AG04449 (cell line): ENCODE results near the gene SYCP2.

ENCODE experiments used
- CTCF ChIA-PET: fragments of 350-600 bp; formaldehyde crosslinking; extraction: SDS; loops from one replicate; lab custom pipeline; 2021; ENCODE audit warnings: antibody characterized with exemption; lab: Yijun Ruan, JAX
- POLR2A ChIA-PET: fragments of 400-600, 350-600 bp; formaldehyde crosslinking; extraction: SDS; loops from one replicate; lab custom pipeline; 2020; ENCODE audit warnings: antibody characterized with exemption, inconsistent platforms; lab: Yijun Ruan, JAX
- DNase-seq: peaks from one replicate; pipeline ENCODE4 v3.0.0-alpha.2; 2010; ENCODE audit warnings: low read depth, low spot score
- H3K4me3 ChIP-seq: 2 replicates; pipeline ENCODE4 v1.5.1; 2011; ENCODE audit warnings: low read depth, mild to moderate bottlenecking, control low read depth, low read length
- CTCF ChIP-seq: IDR thresholded peaks from one replicate; pipeline ENCODE4 v1.5.1; 2011; ENCODE audit warnings: mild to moderate bottlenecking, moderate library complexity, low read length, control low read depth, inconsistent platforms; ENCODE audit not compliant: insufficient read depth; ENCODE audit errors: missing control alignments

Gene SYCP2

GRCh38 chr20:59830665-59831023, 102.8 kb downstream of the SYCP2 start:
- DNase-seq: no peak
- no peak overlapping the region for H3K4me3 ChIP-seq
- ChIA-PET CTCF (no interaction called here), POLR2A (no interaction called here)
- TF ChIP-seq CTCF: no peak

DNA sequence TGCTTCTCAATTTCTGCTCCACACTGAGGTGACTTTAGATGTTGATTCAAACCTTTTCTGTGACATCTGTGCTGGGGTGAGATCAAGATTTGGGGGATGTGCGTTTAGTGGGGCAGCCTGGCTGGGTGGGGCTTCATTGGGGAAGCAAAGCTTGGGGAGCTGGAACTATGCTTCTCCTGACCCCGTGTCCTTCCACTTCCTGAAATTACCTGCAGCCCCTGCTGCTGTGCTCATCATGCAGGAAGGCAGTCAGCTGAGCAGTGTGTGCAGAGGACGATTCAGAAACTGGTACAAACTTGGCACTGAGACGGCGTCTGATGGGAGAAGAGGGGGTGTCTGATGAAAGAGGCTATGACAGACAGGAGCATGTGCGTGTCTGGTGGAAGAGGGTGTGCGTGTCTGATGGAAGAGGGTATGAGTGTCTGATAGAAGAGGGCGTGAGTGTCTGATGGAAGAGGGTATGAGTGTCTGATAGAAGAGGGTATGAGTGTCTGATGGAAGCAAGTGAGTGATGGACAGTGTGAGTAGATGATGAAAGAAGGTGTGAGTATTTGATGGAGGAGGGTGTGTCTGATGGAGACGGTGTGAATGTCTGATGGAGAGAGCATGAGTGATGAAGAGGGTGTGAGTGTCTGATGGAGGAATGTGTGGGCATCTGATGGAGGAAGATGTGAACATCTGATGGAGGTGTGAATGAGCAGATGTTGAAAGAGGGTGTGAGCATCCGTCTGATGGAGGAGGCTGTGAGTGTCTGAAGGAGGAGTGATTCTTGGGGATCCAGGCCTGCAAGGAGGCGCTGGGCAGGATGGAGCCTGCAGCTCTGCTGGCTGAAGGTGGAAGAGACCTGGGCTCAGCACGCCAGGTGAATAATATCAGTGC, 103.4 kb downstream of the SYCP2 start:
- CTCF ChIA-PET: no interaction called here
- H3K4me3 ChIP-seq: no peak overlapping the region

GRCh38 chr20:59829054-59829785, 104.2 kb downstream of the SYCP2 start:
- TF ChIP-seq CTCF: no peak
- DNase-seq: no peak
- ChIA-PET CTCF (no interaction called here), POLR2A (no interaction called here)
- H3K4me3 ChIP-seq: no peak overlapping the region

More for the DNA sequence above, 103.4 kb downstream of the SYCP2 start:
- no peak for DNase-seq
- TF ChIP-seq CTCF: no peak
- POLR2A ChIA-PET: no interaction called here

GRCh38 chr20:59828125-59829053, 105.0 kb downstream of the SYCP2 start:
- ChIA-PET POLR2A (no interaction called here), CTCF (no interaction called here)
- TF ChIP-seq CTCF: no peak
- H3K4me3 ChIP-seq: no peak overlapping the region
- no peak for DNase-seq

DNA sequence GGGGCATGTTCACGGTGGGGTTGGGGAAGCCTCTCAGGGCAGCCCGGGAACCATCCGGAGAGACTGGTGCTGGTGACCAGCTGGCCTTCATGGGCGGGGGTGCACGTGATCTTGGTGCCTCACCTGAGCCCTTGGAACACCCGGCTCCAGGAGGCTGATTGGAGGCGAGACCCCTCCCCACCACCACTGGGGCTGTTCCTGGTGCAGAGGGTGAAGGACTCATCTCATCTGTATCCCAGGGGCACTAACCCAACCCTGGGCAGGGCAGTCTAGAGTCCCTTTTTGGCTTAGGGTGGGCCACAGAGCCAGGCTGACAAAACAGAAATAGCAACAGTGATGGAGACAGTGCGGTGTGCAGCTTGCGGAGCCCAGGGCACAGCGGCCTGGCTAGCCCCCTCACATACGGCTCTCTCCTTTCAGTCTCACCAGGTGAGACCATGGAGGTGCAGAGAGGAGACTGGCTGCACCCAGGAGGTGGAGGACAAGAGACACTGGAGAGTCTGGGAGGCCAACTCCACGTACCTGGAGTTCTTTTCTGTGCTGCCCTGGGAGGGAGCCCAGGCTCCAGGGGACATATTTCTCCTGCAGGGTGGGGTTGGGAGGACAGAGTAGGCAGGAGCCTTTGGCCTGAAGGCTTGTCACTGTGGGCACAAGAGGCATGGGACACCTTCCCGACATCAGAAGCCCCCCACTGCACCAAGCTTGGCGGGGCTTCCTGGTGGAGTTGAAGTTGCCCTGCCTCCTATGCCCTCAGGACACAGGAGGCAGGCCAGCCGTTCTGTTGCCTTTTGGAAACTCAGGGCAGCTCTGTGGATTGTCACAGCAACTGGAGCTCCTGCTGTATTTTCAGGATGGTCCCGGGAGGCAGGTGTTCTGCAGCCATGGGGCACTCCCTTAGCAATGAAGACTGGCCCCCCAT, 106.0 kb downstream of the SYCP2 start:
- POLR2A ChIA-PET: no interaction called here
- TF ChIP-seq CTCF: no peak
- no peak for DNase-seq
- no peak overlapping the region for H3K4me3 ChIP-seq
- CTCF ChIA-PET: no interaction called here
